ENCODE measurements around the gene CBY2.

Gene CBY2

GRCh38 chr13:45700971-45701900 is 884 bp upstream of the CBY2 start:
- no peak for DNase-seq (ENCODE audit: low read depth)

DNA sequence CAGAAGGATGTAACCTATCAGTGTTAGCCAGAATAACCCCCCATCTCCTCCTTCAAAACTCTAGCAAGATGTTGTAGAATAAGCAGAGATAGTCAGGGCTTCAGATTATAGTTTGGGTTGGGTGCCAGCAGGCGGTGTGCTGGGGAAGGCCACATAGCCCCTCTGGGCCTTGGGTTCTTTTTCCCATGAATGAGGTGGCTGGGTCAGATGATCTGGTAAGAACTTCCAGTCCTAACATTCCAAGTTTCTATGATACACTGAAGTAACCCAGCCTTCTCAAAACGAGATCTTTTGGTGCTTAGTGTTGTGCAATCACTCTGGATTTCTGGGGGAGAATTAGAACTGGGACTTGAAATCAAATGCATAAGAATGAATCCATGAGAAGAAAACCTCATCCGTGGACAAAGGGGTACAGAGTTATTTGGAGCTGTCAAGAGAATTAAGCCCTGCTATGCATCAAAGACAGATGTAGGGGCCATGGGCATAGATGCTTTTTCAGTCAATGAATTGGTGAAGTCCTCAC is 810 bp downstream of the CBY2 start:
- no peak for DNase-seq (ENCODE audit: low read depth)

DNA sequence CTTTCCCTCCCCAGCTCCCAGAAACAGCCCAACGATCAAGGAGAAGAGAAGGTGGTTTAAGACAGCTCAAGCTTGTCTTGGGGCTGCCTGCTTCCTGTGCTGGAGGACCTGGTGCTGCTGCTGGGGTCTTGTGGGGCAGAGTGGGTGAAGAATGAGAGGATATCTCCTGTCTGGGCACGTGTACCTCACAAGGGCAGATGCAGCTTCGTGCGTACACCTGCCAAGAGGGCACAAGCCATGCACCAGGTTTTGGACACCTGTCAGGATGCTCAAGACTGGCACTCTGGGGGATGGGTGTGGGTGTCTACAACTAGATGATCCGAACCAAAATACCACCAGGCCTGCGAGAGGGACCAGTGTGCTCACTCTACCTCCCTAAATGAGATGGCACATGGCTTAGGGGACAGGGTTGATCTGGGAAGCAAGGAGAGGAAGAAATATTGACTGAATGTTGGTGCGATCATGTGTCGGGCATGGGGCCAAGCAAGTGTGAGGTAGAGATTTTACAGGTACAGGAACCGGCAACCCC is 2.2 kb downstream of the CBY2 start:
- no peak for DNase-seq (ENCODE audit: low read depth)

- DNase-seq (ENCODE audit: low read depth): no peak
Observed at GRCh38 chr13:45704854-45705695, 3.0 kb downstream of the CBY2 start.

GRCh38 chr13:45705918-45706317 is 3.8 kb downstream of the CBY2 start:
- no peak for DNase-seq (ENCODE audit: low read depth)

GRCh38 chr13:45707516-45708100 is 5.5 kb downstream of the CBY2 start:
- DNase-seq (ENCODE audit: low read depth): no peak

- DNase-seq (ENCODE audit: low read depth): no peak
Observed at GRCh38 chr13:45711951-45712350, 9.8 kb downstream of the CBY2 start.

DNA sequence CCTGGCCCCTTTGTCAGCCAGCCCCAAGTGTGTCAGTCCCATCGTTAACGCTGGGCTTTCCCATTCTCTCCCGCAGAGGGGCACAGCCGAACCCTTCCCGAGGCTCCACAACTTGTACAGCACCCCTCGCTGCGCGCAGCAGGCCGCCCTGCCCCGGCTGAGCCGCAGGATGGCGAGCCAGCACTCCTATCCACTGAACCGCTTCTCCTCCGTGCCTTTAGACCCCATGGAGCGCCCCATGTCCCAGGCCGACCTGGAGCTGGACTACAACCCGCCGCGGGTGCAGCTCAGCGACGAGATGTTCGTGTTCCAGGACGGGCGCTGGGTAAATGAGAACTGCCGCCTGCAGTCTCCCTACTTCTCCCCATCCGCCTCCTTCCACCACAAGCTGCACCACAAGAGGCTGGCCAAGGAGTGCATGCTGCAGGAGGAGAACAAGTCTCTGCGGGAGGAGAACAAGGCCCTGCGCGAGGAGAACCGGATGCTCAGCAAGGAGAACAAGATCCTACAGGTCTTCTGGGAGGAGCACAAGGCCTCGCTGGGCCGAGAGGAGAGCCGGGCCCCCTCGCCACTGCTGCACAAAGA is 11.1 kb downstream of the CBY2 start:
- DNase-seq (ENCODE audit: low read depth): no peak

- DNase-seq (ENCODE audit: low read depth): no peak
Observed at GRCh38 chr13:45713721-45714120, 11.6 kb downstream of the CBY2 start.

DNA sequence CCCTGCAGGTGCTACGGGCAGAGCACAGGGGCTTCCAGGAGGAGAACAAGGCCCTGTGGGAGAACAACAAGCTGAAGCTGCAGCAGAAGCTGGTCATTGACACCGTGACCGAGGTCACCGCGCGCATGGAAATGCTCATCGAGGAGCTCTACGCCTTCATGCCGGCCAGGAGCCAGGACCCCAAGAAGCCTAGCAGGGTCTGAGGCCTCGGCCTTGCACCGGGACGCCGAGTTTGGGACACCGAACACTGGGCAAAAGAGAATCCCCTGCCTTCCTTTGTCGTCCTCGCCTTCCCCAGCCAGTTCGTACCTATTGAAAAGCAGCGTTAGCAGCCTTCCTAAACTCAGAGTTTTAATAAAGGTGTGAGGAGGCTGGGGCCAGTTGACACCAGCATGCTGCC is 12.1 kb downstream of the CBY2 start:
- no peak for DNase-seq (ENCODE audit: low read depth)

GRCh38 chr13:45715351-45715750 is 13.2 kb downstream of the CBY2 start:
- DNase-seq (ENCODE audit: low read depth): no peak

GRCh38 chr13:45717349-45717748 is 15.2 kb downstream of the CBY2 start:
- no peak for DNase-seq (ENCODE audit: low read depth)

GRCh38 chr13:45718063-45718462 is 15.9 kb downstream of the CBY2 start:
- no peak for DNase-seq (ENCODE audit: low read depth)

GRCh38 chr13:45718992-45719391 is 16.9 kb downstream of the CBY2 start:
- DNase-seq (ENCODE audit: low read depth): no peak

DNA sequence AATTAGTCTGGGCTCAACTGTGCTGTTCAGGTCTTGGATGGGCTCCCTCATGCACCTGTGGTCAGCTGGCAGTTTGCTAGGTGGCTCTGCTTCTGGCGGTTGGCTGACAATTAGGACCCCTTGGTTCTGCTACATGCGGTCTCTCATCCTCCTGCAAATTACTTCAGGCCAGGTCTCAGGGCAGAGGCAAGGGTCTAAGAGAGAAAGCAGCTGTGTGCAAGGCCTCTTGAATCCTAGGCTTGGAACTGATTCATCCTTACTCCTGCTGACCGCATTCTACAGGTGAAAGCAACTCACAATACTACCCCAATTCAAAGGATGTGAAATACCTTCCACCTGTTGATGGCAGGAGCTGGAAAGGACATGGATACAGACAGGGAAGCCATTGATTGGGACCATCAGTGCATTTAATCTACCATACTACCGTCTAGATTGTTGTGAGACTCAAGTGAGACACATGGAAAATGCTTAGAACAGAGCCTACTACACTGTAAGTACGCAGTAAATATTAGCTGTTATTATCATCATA is 19.1 kb downstream of the CBY2 start:
- DNase-seq (ENCODE audit: low read depth): no peak

- DNase-seq (ENCODE audit: low read depth): no peak
Observed at GRCh38 chr13:45723798-45724197, 21.7 kb downstream of the CBY2 start.

- DNase-seq (ENCODE audit: low read depth): no peak
Observed at GRCh38 chr13:45728759-45729158, 26.6 kb downstream of the CBY2 start.

DNA sequence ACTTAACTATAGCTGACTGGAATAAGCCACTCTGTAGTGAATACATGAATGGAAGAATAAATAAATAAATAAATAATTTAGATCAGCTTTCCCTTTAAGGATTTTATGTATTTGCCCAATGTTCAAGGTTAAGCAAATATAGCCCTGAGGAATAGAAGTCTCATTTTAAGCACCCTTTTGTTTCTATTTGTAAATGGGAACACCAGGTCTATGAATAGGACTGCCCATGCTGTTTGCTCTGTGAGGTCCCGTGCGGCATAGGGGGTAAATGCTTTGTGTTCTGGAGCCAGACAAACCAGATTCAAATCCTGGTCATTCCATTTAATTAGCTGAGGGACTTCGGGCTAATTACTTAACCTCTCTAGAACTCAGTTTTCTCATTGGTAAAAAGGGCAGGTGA is 29.3 kb downstream of the CBY2 start:
- DNase-seq (ENCODE audit: low read depth): no peak

- no peak for DNase-seq (ENCODE audit: low read depth)
Observed at GRCh38 chr13:45732916-45733315, 30.8 kb downstream of the CBY2 start.

GRCh38 chr13:45733361-45733760 is 31.2 kb downstream of the CBY2 start:
- no peak for DNase-seq (ENCODE audit: low read depth)

DNA sequence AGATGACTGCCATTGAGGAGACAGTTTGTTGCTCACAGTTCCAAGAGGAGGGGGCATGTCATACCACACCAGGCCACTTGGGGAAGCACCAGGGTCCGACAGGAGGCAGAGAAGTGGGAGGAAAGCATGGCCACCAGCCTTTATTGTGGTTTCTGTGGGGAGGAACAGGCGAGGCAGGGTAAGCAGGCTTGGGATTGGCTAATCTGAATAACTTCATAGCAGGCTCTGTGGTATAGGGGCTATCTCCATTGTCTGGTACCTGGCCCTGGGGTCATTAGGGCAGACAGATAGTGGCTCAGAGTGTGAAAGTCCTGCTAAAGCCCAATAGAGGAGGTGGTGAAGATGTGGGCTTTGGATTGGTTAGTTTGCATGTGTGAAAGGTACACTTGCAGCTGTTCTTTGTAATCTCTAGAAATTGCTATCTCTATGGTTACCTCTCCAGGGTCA is 35.5 kb downstream of the CBY2 start:
- DNase-seq (ENCODE audit: low read depth): no peak
